GM12878 (cell line): ENCODE data around the gene GLB1L. TPM values are rescaled to one million over a fixed set of nuclear protein-coding genes. Genes with fewer than 3 reads are reported as not detected.

ENCODE experiments used
- ATAC-seq: fragments of 200-7000 bp; cut with Tn5 transposase; 3 replicates; pipeline ENCODE4 v1.9.1; 2020; ENCODE audit warnings: mild to moderate bottlenecking, moderate library complexity
- BruUV-seq: library from RNA; stranded (reverse); fragments of 400-500 nt; replicated peaks from 2 replicates; lab custom pipeline; 2021; lab: Mats Ljungman, UMichigan
- CTCF ChIA-PET: fragments of 300-600 bp; sonication (Branson Sonifier 250); formaldehyde crosslinking; extraction: SDS; loops from one replicate; lab custom pipeline; 2021; ENCODE audit warnings: inconsistent platforms; lab: Yijun Ruan, JAX
- POLR2A ChIA-PET: fragments of 350-600 bp; formaldehyde crosslinking; extraction: SDS; loops from one replicate; lab custom pipeline; 2021; ENCODE audit warnings: inconsistent platforms; lab: Charles Lee
- RAD21 ChIA-PET: fragments of 300-600 bp; sonication (Branson Sonifier 250); formaldehyde crosslinking; loops from one replicate; lab custom pipeline; 2023; ENCODE audit warnings: antibody characterized with exemption; ENCODE audit not compliant: unreplicated experiment; lab: Charles Lee
- SMC1A ChIA-PET: fragments of 300-600 bp; sonication (Branson Sonifier 250); formaldehyde crosslinking; loops from one replicate; lab custom pipeline; 2023; ENCODE audit not compliant: unreplicated experiment, uncharacterized antibody; lab: Charles Lee
- DNase-seq: peaks from one replicate; pipeline ENCODE4 v3.0.0-alpha.2; 2011; ENCODE audit warnings: low read depth, low spot score
- FAIRE-seq: peaks from 3 replicates; lab custom pipeline; 2011; peaks lifted over from hg19 to GRCh38; lab: Jason Lieb, UNC
- H2AFZ ChIP-seq: 2 replicates; pipeline ENCODE4 v1.6.0; 2011; ENCODE audit warnings: low read depth, low read length, control low read depth; ENCODE audit not compliant: control insufficient read depth
- H3K27ac ChIP-seq: 2 replicates; pipeline ENCODE4 v1.5.1; 2011; ENCODE audit warnings: control low read depth; ENCODE audit not compliant: control insufficient read depth, insufficient read depth
- H3K27me3 ChIP-seq, 2 experiments: replicated peaks in 1 of 2; 2 replicates each; pipeline versions ENCODE4 v1.6.0 to v1.6.1; 2011; ENCODE audit warnings: low read length in 1 of 2; ENCODE audit not compliant: control insufficient read depth in 2 of 2, insufficient read depth in 2 of 2
- H3K36me3 ChIP-seq, 2 experiments: 2 replicates each; pipeline ENCODE4 v1.5.1; 2011; ENCODE audit warnings: low read length in 1 of 2; ENCODE audit not compliant: control insufficient read depth in 2 of 2, insufficient read depth in 2 of 2
- H3K4me1 ChIP-seq: 2 replicates; pipeline ENCODE4 v1.6.1; 2011; ENCODE audit warnings: mild to moderate bottlenecking, low read length, moderate library complexity, mixed read lengths; ENCODE audit not compliant: control insufficient read depth, insufficient read depth
- H3K4me2 ChIP-seq: 2 replicates; pipeline ENCODE4 v1.6.0; 2011; ENCODE audit warnings: control low read depth; ENCODE audit not compliant: control insufficient read depth, insufficient read depth
- H3K4me3 ChIP-seq: fragments of 200-600 bp; sonication (generic); 2 replicates; pipeline ENCODE4 v1.5.1; 2016
- H3K79me2 ChIP-seq: 2 replicates; pipeline ENCODE4 v1.6.0; 2011; ENCODE audit warnings: low read length; ENCODE audit not compliant: control insufficient read depth, insufficient read depth
- H3K9ac ChIP-seq: 2 replicates; pipeline ENCODE4 v1.8.0; 2011; ENCODE audit warnings: low read length, control low read depth, mixed read lengths; ENCODE audit not compliant: control insufficient read depth, insufficient read depth
- H3K9me3 ChIP-seq: replicated peaks from 3 replicates; pipeline ENCODE4 v1.5.1; 2011; ENCODE audit warnings: mild to moderate bottlenecking, low read length; ENCODE audit not compliant: control insufficient read depth, insufficient read depth
- H4K20me1 ChIP-seq: 2 replicates; pipeline ENCODE4 v1.6.0; 2011; ENCODE audit not compliant: control insufficient read depth, insufficient read depth
- MAX ChIP-seq: IDR thresholded peaks from 2 replicates; pipeline ENCODE4 v1.6.1; 2012; ENCODE audit warnings: low read depth, low read length, improper control_type of control experiment
- NBN ChIP-seq: fragments of 450-650 bp; IDR thresholded peaks from 2 replicates; pipeline ENCODE4 v1.6.1; 2016
- WGBS: methylation state at CpG from one replicate; pipeline ENCODE4 v1.1.6; 2016; ENCODE audit warnings: low lambda C conversion rate; ENCODE audit not compliant: insufficient replicate concordance, insufficient coverage; ENCODE audit errors: missing lambda C conversion rate; 5-methylcytosine and 5-hydroxymethylcytosine counted together
- in situ Hi-C: fragments of 300-500 bp; cut with MboI; formaldehyde crosslinking; loops from 9 replicates; pipeline ENCODE4 v1.14.3; 2018; ENCODE audit warnings: mixed read lengths
- intact Hi-C: fragments of 100-400 bp; cut with micrococcal nuclease; formaldehyde crosslinking; loops from one replicate; pipeline ENCODE4 v1.14.2; 2022; ENCODE audit not compliant: unreplicated experiment
- polyA plus RNA-seq, 11 experiments: library from polyadenylated mRNA; depleted of rRNA in 4 of 11; unstranded in 6 of 11; stranded (reverse) in 5 of 11; fragments of >200 nt; fragmentation: Nextera tagmentation in 4 of 11; fragmentation: Illumina TruSeq in 1 of 11; extraction: Ambion mirVana in 4 of 11; extraction: Trizol in 1 of 11; gene quantifications; 1 replicate in 1 of 11; 2 replicates in 10 of 11; pipeline versions ENCODE4 v1.2.1 to v1.2.3, GENCODE V29; 2011 to 2016; ENCODE audit warnings: inconsistent platforms in 2 of 11, missing spikeins in 2 of 11, low read depth in 1 of 11
- total RNA-seq, 4 experiments: library from RNA; depleted of rRNA in 3 of 4; stranded (reverse); fragments of >200 nt in 3 of 4; fragmentation: Illumina TruSeq in 1 of 4; extraction: Trizol in 1 of 4; gene quantifications; 2 replicates each; pipeline versions ENCODE4 v1.2.1 to v1.2.3, GENCODE V29; 2013 to 2021

GLB1L gene
- total and polyA plus RNA-seq, 10 of the 15 experiments (the other 5 are each of a cell fraction or from before 2014, with no cell fraction given): 0.29 to 4.6 (median 2.7) TPM

GRCh38 chr2:219207134-219207883 is 37.9 kb downstream of the GLB1L start:
- RAD21 ChIA-PET: interaction anchor here (1.5 to 2.9 kb wide), 7 partner anchors 31 to 87 kb away, joined by 4 to 21 read pairs (median 12); partner anchors contain the start of genes CNPPD1, GLB1L, SLC23A3 and STK16
- Histone ChIP-seq H3K4me3 (peak overlapping the region; percentile 50), H3K27ac (peak overlapping the region; percentile 72), H3K9ac (peak overlapping the region; percentile 28; the same call in 1 of the 2 replicates), H3K9me3 (no peaks in the 10 kb centered on the region), H3K36me3 (peaks cover 0 to 4% of the 10 kb centered on the region in 2 experiments; a peak in 1 of 4 replicates), H2AFZ (peak overlapping the region; percentile 51; the same call in 1 of the 2 replicates), H4K20me1 (no peaks in the 10 kb centered on the region), H3K79me2 (no peaks in the 10 kb centered on the region; the same call in 1 of the 2 replicates), H3K4me2 (peak overlapping the region; percentile 92), H3K4me1 (peaks cover 8% of the 10 kb centered on the region), H3K27me3 (no peaks in the 10 kb centered on the region)
- POLR2A ChIA-PET: interaction anchor here (0.5 to 4.0 kb wide), 17 partner anchors 10 to 685 kb away, joined by 3 to 47 read pairs (median 6); partner anchors contain the start of genes ABCB6, ANKZF1, ATG9A and CNPPD1
- in situ Hi-C loops: loop anchor here (5.0 kb wide), 1 partner anchor 35 kb away; the partner anchor contains the start of gene SLC23A3
- intact Hi-C loops: loop anchor here (2.0 to 5.0 kb wide), 2 partner anchors 31 to 70 kb away; partner anchors contain the start of genes CNPPD1 and DNAJB2
- BruUV-seq: TSS peak; percentile 85
- 17% methylated on average over 22 of the region's 22 CpGs for WGBS
- SMC1A ChIA-PET: interaction anchor here (0.7 to 3.1 kb wide), 7 partner anchors 9 to 88 kb away, joined by 3 to 14 read pairs (median 4); partner anchors contain the start of genes CNPPD1, GLB1L and STK16
- DNase-seq (no peak), ATAC-seq (peak; percentile 4), FAIRE-seq (no peak)
- CTCF ChIA-PET: interaction anchor here (1.5 to 2.2 kb wide), 8 partner anchors 9 to 88 kb away, joined by 4 to 19 read pairs (median 8); partner anchors contain the start of genes CNPPD1, NHEJ1 and SLC23A3
- TF ChIP-seq NBN (0 out of 2 replicates have a peak, but pooled peaks have one; percentile 1), MAX (no peak)
